Measurements from ENCODE around the gene DNAH2.

DNA sequence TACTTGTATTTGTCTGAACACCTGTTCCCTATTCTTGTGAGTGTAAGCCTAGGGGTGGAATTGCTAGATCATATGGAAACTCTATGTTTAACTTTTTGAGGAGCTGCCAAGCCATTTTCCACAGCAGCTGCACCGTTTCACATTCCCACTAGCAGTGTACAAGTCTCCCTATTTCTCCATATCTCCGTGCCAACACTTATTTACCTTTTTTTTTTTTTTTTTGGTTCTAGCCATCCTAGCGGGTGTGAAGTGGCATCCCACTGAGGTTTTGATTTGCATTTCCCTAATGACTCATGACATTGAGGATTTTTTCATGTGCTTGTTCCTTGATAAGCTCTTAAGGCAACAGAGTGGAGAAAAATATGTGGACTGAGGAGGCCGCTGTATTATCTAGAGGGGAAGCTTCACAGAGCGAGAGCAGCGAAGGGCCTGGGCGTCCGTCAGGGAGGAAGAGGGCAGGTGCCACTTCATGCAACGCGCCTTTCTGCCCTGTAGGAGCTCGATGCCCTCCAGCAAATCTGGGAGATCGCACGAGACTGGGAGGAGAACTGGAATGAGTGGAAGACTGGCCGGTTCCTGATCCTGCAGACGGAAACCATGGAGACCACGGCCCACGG is 50.0 kb downstream of the DNAH2 start:
- TF ChIP-seq CREB1 (IDR thresholded peaks at IDR 0.05) (no peak), SIX5 (IDR thresholded peaks at IDR 0.05; ENCODE audit: low read depth, low read length) (no peak), SIN3A (conservative IDR thresholded peaks at IDR 0.05 in 1 of 2, IDR thresholded peaks at IDR 0.05 in 1 of 2; ENCODE audit: low read depth in 1 of 2, low read length in 2 of 2) (no peak), JUND (IDR thresholded peaks at IDR 0.05; ENCODE audit: low read length) (no peak), CEBPB (IDR thresholded peaks at IDR 0.05; ENCODE audit: low read depth, low read length) (no peak), CHD1 (IDR thresholded peaks at IDR 0.05; ENCODE audit: low read depth, low read length) (no peak)
